Hematopoietic multipotent progenitor cell treated with erythropoietin and hydrocortisone succinate and interleukin-3 and kit ligand, for 4 days (in vitro differentiated cells): ENCODE data around the gene LSR.

Experiments
- DNase-seq: peaks from one replicate; pipeline ENCODE4 v3.0.0-alpha.2; 2015

Gene LSR

GRCh38 chr19:35306473-35307246 is 57.9 kb downstream of the LSR start:
- peak; percentile 55 for DNase-seq

GRCh38 chr19:35307931-35308330 is 59.1 kb downstream of the LSR start:
- no peak for DNase-seq

DNA sequence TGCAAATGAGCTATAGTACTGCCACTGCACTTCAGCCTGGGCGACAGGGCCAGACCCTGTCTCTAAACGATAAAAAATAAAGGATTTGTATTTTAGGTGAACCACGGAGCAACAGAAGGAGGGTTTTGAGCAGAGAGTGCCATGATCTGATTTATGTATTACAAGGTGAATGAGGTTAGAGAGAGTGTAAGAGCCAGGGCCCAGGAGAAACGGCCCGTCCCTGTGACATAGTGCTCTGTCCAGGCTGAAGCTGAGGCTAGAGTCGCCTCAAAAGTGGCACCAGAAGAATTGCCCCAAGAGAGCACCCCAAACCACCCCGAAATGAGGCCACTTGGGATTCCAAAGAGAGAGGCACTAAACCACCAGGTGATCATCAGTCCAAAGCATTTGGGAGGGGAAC is 60.1 kb downstream of the LSR start:
- no peak for DNase-seq

DNA sequence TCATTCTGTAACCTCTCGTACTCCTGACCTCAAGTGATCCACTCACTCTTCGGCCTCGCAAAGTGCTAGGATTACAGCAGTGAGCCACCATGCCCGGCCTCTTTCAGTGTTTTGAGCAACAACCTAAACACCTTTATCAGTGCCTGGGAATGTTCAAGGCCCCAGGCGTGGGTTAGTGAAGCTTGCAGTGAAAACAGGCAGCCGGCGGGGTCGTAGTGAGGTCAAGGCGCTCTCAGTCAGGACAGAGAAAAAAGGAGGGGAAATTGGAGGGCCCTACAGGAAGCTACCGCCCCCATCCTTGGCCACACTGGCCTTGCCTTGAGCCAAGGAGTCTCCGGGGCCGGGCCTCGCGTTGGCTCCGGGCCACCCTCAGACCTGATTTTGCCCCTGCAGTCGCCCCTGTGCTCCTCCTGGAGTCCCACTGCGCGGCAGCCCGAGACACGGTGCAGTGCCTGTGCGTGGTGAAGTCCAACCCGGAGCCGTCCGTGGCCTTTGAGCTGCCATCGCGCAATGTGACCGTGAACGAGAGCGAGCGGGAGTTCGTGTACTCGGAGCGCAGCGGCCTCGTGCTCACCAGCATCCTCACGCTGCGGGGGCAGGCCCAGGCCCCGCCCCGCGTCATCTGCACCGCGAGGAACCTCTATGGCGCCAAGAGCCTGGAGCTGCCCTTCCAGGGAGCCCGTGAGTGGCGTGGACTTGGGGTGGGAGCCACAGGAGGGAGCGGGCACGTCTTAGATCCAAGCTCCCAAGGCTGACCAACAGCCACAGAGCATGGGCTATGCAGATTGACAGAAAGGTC is 60.9 kb downstream of the LSR start:
- no peak for DNase-seq

DNA sequence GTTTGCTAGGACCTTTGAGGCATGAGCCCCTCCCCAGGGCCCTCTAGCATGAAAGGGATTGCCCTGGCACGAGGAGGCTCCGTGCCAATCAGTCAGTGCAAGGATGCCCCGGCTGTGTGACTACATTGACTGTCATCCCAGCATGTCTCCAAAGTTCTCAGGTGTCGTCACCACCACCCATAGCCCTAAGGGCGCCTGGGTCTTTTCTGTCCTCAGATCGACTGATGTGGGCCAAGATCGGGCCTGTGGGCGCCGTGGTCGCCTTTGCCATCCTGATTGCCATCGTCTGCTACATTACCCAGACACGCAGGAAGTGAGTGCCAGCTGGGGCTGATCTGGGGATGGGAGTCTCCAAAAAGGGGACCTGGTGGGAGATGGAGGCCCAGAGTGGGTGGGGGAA is 61.5 kb downstream of the LSR start:
- DNase-seq = no peak

- no peak for DNase-seq
Measured at GRCh38 chr19:35310811-35311465, 62.1 kb downstream of the LSR start.

DNA sequence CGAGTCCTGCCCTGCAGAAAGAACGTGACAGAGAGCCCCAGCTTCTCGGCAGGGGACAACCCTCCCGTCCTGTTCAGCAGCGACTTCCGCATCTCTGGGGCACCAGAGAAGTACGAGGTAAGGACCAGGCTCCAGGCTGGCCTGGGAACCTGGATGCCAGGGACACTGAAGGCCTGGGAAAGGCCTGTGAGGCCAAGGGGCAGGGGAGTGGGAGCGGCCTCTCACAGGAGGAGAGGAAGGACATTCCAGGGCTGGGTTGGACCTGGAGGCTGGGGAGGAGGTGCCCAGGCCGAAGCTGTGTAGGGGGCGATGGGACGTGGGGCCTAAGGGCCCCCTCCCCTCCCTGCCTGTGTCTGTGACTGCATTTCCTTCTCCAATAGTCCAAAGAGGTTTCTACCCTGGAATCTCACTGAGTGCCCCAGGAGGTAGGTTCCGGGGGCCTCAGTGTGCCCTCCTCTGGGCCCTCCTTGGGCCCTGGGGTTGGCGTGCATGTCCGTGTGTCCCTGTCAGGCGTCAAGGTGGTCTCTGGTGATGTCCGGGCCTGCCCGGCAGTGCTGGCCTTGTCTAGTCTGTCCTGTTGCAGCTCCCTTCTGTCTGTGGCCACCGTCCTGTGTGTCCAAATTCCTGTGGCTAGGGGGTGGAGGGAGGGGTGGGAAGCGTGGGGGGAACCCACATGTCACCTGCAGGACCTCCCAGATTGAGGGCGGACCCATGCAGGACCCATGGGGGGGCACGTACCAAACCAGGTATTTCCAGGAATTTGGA is 63.3 kb downstream of the LSR start:
- DNase-seq = no peak

DNA sequence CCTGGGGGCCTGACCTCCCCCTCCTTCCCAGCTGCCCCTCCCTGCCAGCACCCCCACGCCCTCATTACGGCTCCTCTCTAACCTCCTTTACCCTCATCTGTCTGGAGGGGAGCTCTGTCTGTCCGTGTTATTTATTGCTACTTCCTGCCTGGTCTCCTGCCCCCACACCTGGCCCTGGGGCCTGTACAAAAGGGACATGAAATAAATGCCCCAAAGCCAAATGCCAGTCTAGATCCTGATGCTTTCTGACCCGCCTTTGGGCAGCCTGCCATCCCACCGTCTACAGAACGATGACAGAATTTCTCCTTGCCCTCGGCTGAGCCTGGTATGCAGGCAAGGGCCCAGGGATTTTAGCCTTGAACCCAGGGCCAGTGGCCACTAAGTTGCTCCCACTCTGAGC is 64.8 kb downstream of the LSR start:
- peak; percentile 32 for DNase-seq

DNA sequence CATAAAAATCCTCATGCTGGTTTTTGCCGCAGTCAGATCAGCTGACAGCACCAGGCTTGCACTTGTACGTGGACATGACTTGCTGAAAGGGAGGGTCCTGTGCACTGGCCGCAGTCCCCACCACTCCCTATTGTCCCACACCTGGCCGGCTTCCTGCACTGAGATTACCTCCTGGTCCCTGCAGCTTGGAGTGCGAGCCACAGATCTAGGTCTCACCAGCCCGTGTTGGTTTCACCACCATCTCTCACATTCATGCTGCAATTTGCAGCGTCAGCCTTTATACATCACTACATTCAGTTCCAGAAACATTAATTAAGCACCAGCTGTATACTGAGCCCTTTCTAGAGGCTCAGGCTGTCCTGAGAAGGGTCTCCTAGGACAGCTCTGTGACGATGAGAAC is 65.2 kb downstream of the LSR start:
- DNase-seq = no peak

DNA sequence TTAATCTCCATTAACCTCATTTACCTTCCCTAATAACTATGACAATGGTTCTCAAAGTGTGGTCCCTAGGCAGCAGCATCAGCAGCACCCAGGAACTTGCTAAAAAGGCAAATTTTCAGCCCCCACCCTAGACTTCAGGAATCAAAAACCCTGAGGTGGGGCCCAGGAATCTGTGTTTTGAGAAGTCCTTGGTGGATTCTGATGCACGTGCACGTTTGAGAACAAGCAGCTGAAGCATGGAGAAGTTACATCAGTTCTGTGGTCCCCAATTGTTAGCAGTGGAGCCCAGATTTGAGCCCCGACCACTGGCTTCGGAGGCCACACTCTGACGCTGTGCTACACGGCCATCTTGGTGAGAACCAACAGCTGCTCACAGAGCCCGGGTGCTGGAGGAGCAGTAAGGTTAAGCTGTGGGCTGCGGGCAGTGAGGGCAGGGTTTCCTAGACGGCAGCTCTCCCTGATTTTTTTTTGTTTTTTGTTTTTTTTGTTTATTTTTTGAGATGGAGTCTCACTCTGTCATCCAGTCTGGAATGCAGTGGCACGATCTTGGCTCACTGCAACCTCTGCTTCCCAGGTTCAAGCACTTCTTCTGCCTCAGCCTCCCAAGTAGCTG is 66.2 kb downstream of the LSR start:
- no peak for DNase-seq

DNA sequence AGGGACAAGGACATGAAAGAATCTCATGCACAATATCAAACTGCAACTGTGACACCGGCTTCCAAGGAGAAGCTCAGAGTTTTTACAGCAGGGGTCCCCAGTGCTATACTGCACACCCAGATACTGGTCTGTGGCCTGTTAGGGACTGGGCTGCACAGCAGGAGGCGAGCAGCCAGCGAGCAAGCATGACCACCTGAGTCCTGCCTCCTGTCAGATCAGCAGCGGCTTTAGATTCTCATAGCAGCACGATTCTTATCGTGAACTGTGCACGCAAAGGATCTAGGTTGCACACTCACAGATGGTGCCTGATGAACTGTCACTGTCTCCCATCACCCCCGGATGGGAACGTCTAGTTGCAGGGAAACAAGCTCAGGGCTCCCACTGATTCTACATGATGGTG is 67.1 kb downstream of the LSR start:
- DNase-seq = no peak

DNA sequence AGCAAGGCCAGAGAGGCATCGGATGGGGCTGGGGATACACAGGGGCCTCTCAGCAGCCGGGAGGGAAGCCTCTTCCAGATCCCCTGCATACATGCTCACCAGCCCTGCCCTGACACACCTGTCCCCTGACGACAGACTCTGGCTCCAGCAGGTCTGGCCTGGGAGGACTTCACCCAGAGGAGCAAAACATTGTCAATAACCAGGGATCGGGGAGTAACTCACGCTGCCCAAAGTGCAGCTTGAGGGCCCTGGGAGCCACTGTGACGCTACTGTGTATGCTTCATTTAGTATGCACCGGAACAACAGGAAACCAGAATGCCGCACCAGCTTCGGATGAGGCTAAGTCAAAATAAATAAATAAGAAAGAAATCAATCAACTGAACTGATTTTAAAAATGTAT is 67.8 kb downstream of the LSR start:
- DNase-seq = no peak
